Karpas-422 (cell line): Measurements from ENCODE around the gene CTIF. TPM values are rescaled to one million over a fixed set of nuclear protein-coding genes. Genes with fewer than 3 reads are reported as not detected.

ENCODE experiments used
- DNase-seq: peaks from one replicate; pipeline ENCODE4 v3.0.0-alpha.2; 2015
- H2AFZ ChIP-seq: fragments of 200-600 bp; sonication (generic); 2 replicates; pipeline ENCODE4 v1.6.1; 2014; ENCODE audit warnings: antibody characterized with exemption, low read length, mixed read lengths
- H3K27ac ChIP-seq: fragments of 200-600 bp; sonication (generic); 2 replicates; pipeline ENCODE4 v1.5.1; 2014; ENCODE audit warnings: mild to moderate bottlenecking, low read length, moderate library complexity
- H3K27me3 ChIP-seq: fragments of 200-600 bp; sonication (generic); 2 replicates; pipeline ENCODE4 v1.6.1; 2014; ENCODE audit warnings: low read length, mixed read lengths
- H3K36me3 ChIP-seq: fragments of 200-600 bp; sonication (generic); 2 replicates; pipeline ENCODE4 v1.6.1; 2014; ENCODE audit warnings: low read length, mixed read lengths; ENCODE audit not compliant: insufficient read depth
- H3K4me1 ChIP-seq: fragments of 200-600 bp; sonication (generic); 2 replicates; pipeline ENCODE4 v1.6.1; 2014; ENCODE audit warnings: mild to moderate bottlenecking, low read length, mixed read lengths
- H3K4me2 ChIP-seq: fragments of 200-600 bp; sonication (generic); 2 replicates; pipeline ENCODE4 v1.6.1; 2014; ENCODE audit warnings: low read length, low read depth, mild to moderate bottlenecking; ENCODE audit not compliant: poor library complexity, severe bottlenecking
- H3K4me3 ChIP-seq: fragments of 200-600 bp; sonication (generic); 2 replicates; pipeline ENCODE4 v1.5.1; 2014; ENCODE audit warnings: mild to moderate bottlenecking, antibody characterized with exemption, low read length, mixed read lengths
- H3K79me2 ChIP-seq: fragments of 200-600 bp; sonication (generic); 2 replicates; pipeline ENCODE4 v1.6.1; 2014; ENCODE audit warnings: mild to moderate bottlenecking, low read length, mixed read lengths
- H3K9ac ChIP-seq: fragments of 200-600 bp; sonication (generic); 2 replicates; pipeline ENCODE4 v1.6.0; 2014; ENCODE audit warnings: low read length
- H3K9me2 ChIP-seq: fragments of 200-600 bp; sonication (generic), shearing (Covaris generic); replicated peaks from 2 replicates; pipeline ENCODE4 v1.6.0; 2014; ENCODE audit warnings: mild to moderate bottlenecking, low read length, moderate library complexity; ENCODE audit not compliant: insufficient read depth
- H3K9me3 ChIP-seq: fragments of 300-700, 200-600 bp; sonication (generic); 2 replicates; pipeline ENCODE4 v1.6.1; 2014; ENCODE audit warnings: low read length, mixed read lengths
- H4K20me1 ChIP-seq: fragments of 200-600 bp; sonication (generic); 2 replicates; pipeline ENCODE4 v1.6.1; 2014; ENCODE audit warnings: mild to moderate bottlenecking, antibody characterized with exemption, low read length, low read depth; ENCODE audit not compliant: insufficient read depth
- total RNA-seq: library from RNA; depleted of rRNA; stranded (reverse); fragments of >200 nt; shearing (Covaris generic); gene quantifications from 2 replicates; pipeline ENCODE4 v1.2.3, GENCODE V29; 2014; ENCODE audit warnings: low replicate concordance

CTIF gene
- total RNA-seq, 1 experiment from 2014 or later = 0.60 TPM

DNA sequence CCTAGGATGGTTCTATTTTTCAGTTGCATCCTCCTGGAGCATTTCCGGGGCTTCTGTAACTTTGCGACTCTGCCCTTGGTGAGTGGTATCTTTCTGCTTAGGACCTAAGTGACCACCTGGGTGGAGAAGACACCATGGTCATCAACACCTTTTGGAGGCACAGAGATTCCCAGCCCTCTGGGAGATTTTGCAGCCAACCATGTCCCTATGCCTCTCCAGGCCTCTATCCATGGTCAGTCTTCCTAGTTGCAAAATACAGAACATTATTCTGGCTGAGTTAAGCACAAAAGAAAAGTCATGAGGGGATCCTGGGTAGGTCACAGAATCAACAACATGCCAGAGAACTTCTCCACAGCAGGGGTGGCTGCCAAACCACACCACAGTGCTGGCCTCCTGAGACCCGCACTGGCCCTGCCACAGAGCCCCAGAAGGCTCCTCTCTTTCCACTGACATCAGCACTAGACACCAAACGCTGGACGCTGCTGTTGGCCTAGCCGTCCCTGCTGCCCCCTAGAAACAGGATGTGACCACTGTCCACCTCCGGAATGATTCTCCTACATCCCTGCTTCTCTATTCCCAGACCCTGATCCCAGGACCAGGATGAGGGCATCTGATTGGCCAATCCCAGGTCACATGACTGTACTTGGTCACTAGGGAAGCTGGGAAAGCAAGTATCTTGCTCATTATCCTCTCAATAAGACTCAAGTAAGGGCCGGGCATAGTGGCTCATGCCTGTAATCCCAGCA is 364.2 kb downstream of the CTIF start:
- H3K4me2 ChIP-seq = no peak overlapping the region

DNA sequence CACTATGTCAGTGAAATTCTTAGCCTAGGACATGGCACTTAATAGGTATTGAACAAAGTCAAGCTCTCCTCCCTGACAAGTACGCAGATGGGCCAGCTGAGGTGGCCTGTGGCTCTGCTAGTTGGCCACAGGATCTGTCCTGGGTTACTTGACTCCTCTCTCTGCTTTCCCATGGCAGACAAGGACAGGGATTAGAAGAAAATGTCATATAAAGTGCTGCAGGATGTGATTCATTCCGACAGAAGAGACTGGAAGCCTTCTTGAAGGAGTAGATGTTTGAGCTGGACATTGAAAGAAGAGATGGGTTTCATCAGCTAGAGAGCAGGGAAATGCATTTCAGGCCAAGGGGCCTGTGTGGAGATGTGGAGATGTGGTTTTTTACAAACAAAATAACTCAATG is 365.3 kb downstream of the CTIF start:
- H3K9ac ChIP-seq = no peak overlapping the region
- H3K4me1 ChIP-seq = no peaks in the 10 kb centered on the region
- H3K9me2 ChIP-seq = no peaks in the 10 kb centered on the region
- H3K4me3 ChIP-seq = no peak overlapping the region
- no peak for DNase-seq
- H3K4me2 ChIP-seq = no peak overlapping the region
- no peaks in the 10 kb centered on the region for H3K79me2 ChIP-seq
- H3K36me3 ChIP-seq = no peaks in the 10 kb centered on the region
- H3K27me3 ChIP-seq = no peaks in the 10 kb centered on the region
- H3K27ac ChIP-seq = no peak overlapping the region
- H4K20me1 ChIP-seq = no peaks in the 10 kb centered on the region
- H3K9me3 ChIP-seq = no peaks in the 10 kb centered on the region
- no peak overlapping the region for H2AFZ ChIP-seq

More for the DNA sequence above, 364.2 kb downstream of the CTIF start:
- Histone ChIP-seq H3K27me3 (no peaks in the 10 kb centered on the region), H3K27ac (no peak overlapping the region), H2AFZ (no peak overlapping the region), H3K9ac (no peak overlapping the region), H3K9me3 (no peaks in the 10 kb centered on the region), H3K9me2 (no peaks in the 10 kb centered on the region), H4K20me1 (no peaks in the 10 kb centered on the region), H3K79me2 (no peaks in the 10 kb centered on the region), H3K36me3 (no peaks in the 10 kb centered on the region), H3K4me1 (no peaks in the 10 kb centered on the region), H3K4me3 (no peak overlapping the region)
- DNase-seq = no peak

DNA sequence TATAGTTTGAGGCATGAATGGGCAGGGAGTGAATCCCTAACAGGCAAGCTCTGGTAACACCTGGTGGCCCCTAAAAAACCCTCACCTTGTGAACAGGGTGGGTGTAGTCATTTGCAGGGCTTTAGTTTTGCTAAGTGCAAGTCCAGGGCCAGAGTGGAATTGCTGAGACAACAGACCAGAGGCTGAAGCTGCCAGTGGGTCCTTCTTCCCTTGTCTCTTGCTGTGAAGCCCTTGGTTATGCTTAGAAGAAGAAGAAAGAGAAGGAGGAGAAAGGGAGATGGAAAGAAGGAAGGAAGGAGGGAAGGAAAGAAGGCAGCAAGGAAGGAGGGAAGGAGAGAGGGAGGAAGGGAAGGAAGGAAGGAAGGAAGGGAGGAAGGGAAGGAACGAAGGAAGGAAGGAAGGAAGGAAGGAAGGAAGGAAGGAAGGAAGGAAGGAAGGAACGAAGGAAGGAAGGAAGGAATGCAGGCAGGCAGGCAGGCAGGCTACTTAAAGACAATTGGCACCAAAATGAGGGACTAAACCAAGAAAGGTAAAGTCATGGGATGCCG is 366.1 kb downstream of the CTIF start:
- no peaks in the 10 kb centered on the region for H3K79me2 ChIP-seq
- no peak overlapping the region for H3K4me2 ChIP-seq
- no peaks in the 10 kb centered on the region for H3K9me2 ChIP-seq
- H2AFZ ChIP-seq = no peak overlapping the region
- no peaks in the 10 kb centered on the region for H3K4me1 ChIP-seq
- no peak overlapping the region for H3K27ac ChIP-seq
- H4K20me1 ChIP-seq = no peaks in the 10 kb centered on the region
- H3K4me3 ChIP-seq = no peak overlapping the region
- no peak overlapping the region for H3K9ac ChIP-seq
- H3K9me3 ChIP-seq = no peaks in the 10 kb centered on the region
- DNase-seq = no peak
- no peaks in the 10 kb centered on the region for H3K27me3 ChIP-seq
- no peaks in the 10 kb centered on the region for H3K36me3 ChIP-seq

DNA sequence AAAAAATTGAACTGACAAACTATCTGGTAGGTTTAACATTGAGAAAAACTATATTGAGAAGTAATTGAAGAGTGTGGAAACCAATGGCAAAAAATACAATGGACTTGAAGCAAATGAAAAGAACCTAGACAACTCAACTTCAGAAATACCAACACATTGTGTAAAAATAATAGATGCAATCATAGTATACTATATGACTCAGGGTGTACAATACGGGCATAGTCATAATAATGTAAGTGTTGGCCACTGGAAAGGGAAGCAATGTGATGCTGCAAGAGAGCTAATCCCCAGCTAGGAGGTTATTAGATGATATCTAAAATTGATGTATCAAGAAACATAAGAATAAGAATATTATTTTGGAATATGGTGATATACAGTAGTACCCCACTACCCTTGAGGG is 366.7 kb downstream of the CTIF start:
- Histone ChIP-seq H3K4me1 (no peaks in the 10 kb centered on the region), H3K79me2 (no peaks in the 10 kb centered on the region), H3K9ac (no peak overlapping the region), H3K27me3 (no peaks in the 10 kb centered on the region), H4K20me1 (no peaks in the 10 kb centered on the region), H3K27ac (no peak overlapping the region), H3K9me2 (no peaks in the 10 kb centered on the region), H3K4me3 (no peak overlapping the region), H3K36me3 (no peaks in the 10 kb centered on the region), H3K4me2 (no peak overlapping the region), H2AFZ (no peak overlapping the region), H3K9me3 (no peaks in the 10 kb centered on the region)
- DNase-seq = no peak

DNA sequence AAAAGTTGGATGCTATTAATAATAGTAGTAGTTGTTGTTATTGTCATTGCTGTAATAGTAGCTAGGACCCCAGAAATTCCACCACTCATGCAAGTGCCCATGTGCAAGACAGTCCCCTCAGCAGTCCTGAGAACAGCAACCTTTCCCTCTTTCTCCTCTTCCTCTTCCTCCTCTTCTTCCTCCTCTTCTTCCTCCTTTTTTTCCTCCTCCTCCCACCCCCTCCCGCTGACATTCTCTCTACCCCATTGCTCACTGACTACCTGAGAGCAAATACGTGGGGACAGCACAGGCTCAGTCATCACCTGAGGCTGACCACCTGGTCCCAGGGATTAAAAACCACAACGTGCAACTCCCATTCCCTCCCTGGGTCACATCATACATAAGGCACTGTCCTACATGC is 370.1 kb downstream of the CTIF start:
- Histone ChIP-seq H2AFZ (no peak overlapping the region), H4K20me1 (no peaks in the 10 kb centered on the region), H3K4me1 (no peaks in the 10 kb centered on the region), H3K9me2 (no peaks in the 10 kb centered on the region), H3K4me3 (no peak overlapping the region), H3K4me2 (no peak overlapping the region), H3K36me3 (no peaks in the 10 kb centered on the region), H3K27ac (no peak overlapping the region), H3K27me3 (no peaks in the 10 kb centered on the region), H3K9ac (no peak overlapping the region), H3K79me2 (no peaks in the 10 kb centered on the region), H3K9me3 (no peaks in the 10 kb centered on the region)
- DNase-seq = no peak

DNA sequence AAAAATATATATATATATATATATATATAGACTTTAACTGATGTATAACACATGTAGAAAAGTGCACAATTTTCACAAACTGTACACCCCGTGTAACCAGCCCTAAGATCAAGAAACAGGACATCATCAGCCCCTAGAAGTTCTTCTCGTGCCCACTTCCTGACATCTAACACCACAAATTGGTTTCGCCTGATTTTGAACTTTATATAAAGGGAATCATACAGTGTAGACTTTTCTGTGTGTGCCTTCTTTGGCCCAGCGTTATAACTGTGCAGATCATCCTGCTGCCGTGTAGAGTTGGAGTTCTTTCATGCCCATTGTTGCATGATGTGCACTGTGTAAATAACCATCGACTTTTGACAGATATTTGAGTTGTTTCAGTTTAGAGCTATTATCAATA is 370.9 kb downstream of the CTIF start:
- Histone ChIP-seq H3K4me3 (no peak overlapping the region), H2AFZ (no peak overlapping the region), H3K27ac (no peak overlapping the region), H3K9ac (no peak overlapping the region), H3K4me1 (no peaks in the 10 kb centered on the region), H4K20me1 (no peaks in the 10 kb centered on the region), H3K9me3 (no peaks in the 10 kb centered on the region), H3K4me2 (no peak overlapping the region), H3K27me3 (no peaks in the 10 kb centered on the region), H3K79me2 (no peaks in the 10 kb centered on the region), H3K36me3 (no peaks in the 10 kb centered on the region), H3K9me2 (no peaks in the 10 kb centered on the region)
- no peak for DNase-seq

DNA sequence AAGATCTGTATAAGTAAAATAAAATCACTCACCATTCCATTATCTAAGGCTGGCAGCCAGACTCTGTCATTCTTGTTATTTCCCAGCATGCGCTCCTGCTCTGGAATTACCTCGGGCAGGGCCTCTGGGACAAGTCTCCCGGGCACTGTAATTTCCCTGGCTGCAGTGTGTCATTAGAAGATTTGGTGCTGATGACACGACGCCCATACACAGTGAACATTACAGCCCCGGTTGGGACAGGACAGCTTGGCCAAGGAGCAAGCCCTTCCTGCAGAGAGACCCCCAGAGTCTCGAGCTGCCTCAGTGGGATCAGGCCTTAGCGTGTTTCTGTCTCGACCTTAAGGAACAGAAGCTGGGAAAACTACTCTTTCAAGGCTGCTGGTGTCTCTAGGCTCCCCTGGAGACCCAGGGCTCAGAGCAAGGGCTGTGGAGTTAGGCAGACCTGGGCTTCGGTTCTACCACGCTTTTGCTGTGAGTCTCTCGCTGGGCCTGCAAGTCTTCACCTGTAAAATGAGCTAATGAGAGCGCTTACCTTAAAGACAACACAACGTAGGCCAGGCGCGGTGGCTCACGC is 372.2 kb downstream of the CTIF start:
- Histone ChIP-seq H3K9ac (no peak overlapping the region), H3K4me2 (no peak overlapping the region), H3K36me3 (no peaks in the 10 kb centered on the region), H3K79me2 (no peaks in the 10 kb centered on the region), H4K20me1 (no peaks in the 10 kb centered on the region), H3K9me3 (no peaks in the 10 kb centered on the region), H3K4me3 (no peak overlapping the region), H3K9me2 (no peaks in the 10 kb centered on the region), H3K27me3 (no peaks in the 10 kb centered on the region), H2AFZ (no peak overlapping the region), H3K4me1 (no peaks in the 10 kb centered on the region), H3K27ac (no peak overlapping the region)
- DNase-seq = no peak
